ENCODE results near the gene SUSD6. TPM values are rescaled to one million over a fixed set of nuclear protein-coding genes. Genes with fewer than 3 reads are reported as not detected.
A peak's percentile ranks its signal among the peaks of the same experiment; 100 is the strongest.

The SUSD6 gene
- total RNA-seq, 1 experiment from 2014 or later, result 3.7 TPM

DNA sequence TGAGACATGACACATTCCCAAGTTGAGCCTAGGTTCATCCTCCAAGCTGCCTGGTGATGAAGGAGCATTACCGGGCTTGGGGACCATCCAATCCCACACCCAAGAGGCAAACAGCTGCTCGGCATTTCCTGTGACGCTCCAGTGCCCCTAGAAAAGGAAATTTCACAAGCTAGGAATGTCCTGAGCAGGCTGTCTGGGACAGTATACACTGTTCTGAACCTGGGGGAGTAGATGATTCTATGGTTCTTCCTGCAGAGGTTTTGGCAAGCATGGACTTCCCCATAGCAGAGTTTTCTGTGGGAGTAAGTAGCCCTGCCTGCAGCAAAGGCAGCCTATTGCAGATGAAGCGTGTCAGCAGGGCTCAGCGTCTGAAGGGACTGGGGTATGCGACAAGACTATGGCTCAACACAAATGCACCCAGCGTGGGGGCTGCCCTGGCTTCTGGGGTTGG lies 108.1 kb downstream of the SUSD6 start:
- Histone ChIP-seq H3K9ac (ENCODE audit: extremely low read depth, insufficient read length, low read length) (no peak overlapping the region), H3K79me2 (ENCODE audit: insufficient read depth, low read length) (no peaks in the 10 kb centered on the region), H3K56ac (ENCODE audit: insufficient read length, low read depth, low read length) (no peak overlapping the region), H3K23me2 (ENCODE audit: insufficient read length, low read depth, low read length, poor library complexity, severe bottlenecking) (no peaks in the 10 kb centered on the region), H3K4me2 (ENCODE audit: insufficient read depth, insufficient read length, low read length) (no peak overlapping the region), H4K5ac (ENCODE audit: insufficient read length, low read depth, low read length) (no peak overlapping the region), H3K14ac (ENCODE audit: insufficient read depth, low read length) (no peak overlapping the region), H3K27ac (ENCODE audit: insufficient read length, low read depth, low read length) (no peak overlapping the region), H4K20me1 (ENCODE audit: control insufficient read depth, insufficient read depth, insufficient read length) (no peaks in the 10 kb centered on the region), H3K23ac (ENCODE audit: insufficient read length, low read depth, low read length) (no peak overlapping the region), H2BK20ac (ENCODE audit: low read depth, low read length, poor library complexity, severe bottlenecking) (no peak overlapping the region), H2AFZ (ENCODE audit: low read length) (no peak overlapping the region), H3T11ph (ENCODE audit: low read length) (no peak overlapping the region), H3K18ac (ENCODE audit: insufficient read length, low read depth, low read length) (no peak overlapping the region), H4K91ac (ENCODE audit: insufficient read length, low read depth, low read length) (no peak overlapping the region), H2BK120ac (ENCODE audit: low read depth, low read length, poor library complexity, severe bottlenecking) (no peak overlapping the region), H4K8ac (replicated peaks; ENCODE audit: insufficient read length, low read depth, low read length) (no peak overlapping the region), H3K4me1 (ENCODE audit: insufficient read depth, low read length) (no peaks in the 10 kb centered on the region; the same call in 1 of the 2 replicates), H3K27me3 (ENCODE audit: insufficient read depth, low read length) (no peaks in the 10 kb centered on the region), H2BK15ac (ENCODE audit: low read depth, low read length) (no peak overlapping the region), H3K9me3 (ENCODE audit: control insufficient read depth, low read depth, low read length) (no peaks in the 10 kb centered on the region), H3K79me1 (ENCODE audit: insufficient read depth, low read depth, low read length, poor library complexity, severe bottlenecking) (no peaks in the 10 kb centered on the region), H3K4ac (ENCODE audit: low read depth, low read length) (no peak overlapping the region), H2AK5ac (ENCODE audit: insufficient read length, low read length) (no peak overlapping the region), H2BK5ac (ENCODE audit: insufficient read length, low read length) (no peak overlapping the region), H2BK12ac (ENCODE audit: insufficient read length, low read depth, low read length) (no peak overlapping the region)
- peak; percentile 40 for DNase-seq
- Mint-ChIP-seq H3K36me3 (ENCODE audit: insufficient read depth in 1 of 3, low read depth in 3 of 3) (no peaks in the 10 kb centered on the region; a peak in 1 of 7 replicates), H3K4me1 (peaks cover 29 to 31% of the 10 kb centered on the region in 2 experiments), H3K27me3 (ENCODE audit: low read depth) (no peaks in the 10 kb centered on the region), H3K4me3 (no peak overlapping the region), H3K9me3 (no peaks in the 10 kb centered on the region), H3K27ac (0 out of 7 replicates have a peak overlapping the region, but pooled peaks of 1 of the 3 experiments have one; percentile 14)
- no CpG with 5 or more reads among the region's 7 CpGs for WGBS (ENCODE audit: extremely low coverage, insufficient read length, low lambda C conversion rate)
- TF ChIP-seq, protein P1, sequence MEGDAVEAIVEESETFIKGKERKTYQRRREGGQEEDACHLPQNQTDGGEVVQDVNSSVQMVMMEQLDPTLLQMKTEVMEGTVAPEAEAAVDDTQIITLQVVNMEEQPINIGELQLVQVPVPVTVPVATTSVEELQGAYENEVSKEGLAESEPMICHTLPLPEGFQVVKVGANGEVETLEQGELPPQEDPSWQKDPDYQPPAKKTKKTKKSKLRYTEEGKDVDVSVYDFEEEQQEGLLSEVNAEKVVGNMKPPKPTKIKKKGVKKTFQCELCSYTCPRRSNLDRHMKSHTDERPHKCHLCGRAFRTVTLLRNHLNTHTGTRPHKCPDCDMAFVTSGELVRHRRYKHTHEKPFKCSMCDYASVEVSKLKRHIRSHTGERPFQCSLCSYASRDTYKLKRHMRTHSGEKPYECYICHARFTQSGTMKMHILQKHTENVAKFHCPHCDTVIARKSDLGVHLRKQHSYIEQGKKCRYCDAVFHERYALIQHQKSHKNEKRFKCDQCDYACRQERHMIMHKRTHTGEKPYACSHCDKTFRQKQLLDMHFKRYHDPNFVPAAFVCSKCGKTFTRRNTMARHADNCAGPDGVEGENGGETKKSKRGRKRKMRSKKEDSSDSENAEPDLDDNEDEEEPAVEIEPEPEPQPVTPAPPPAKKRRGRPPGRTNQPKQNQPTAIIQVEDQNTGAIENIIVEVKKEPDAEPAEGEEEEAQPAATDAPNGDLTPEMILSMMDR (conservative IDR thresholded peaks at IDR 0.05), result no peak
